PFSK-1 (cell line): ENCODE measurements around the gene SLIT3.

Experiments used
- FOXP2 ChIP-seq: optimal IDR thresholded peaks from 2 replicates; pipeline ENCODE3; 2011; ENCODE audit warnings: borderline replicate concordance, control low read depth, inconsistent platforms; ENCODE audit not compliant: insufficient read depth; ENCODE audit errors: extremely low read length, extremely low read depth
- POLR2AphosphoS5 ChIP-seq: IDR thresholded peaks from 2 replicates; pipeline ENCODE4 v1.6.1; 2012; ENCODE audit warnings: low read depth, mild to moderate bottlenecking, control low read depth, low read length, moderate library complexity
- SIN3A ChIP-seq: IDR thresholded peaks from 2 replicates; pipeline ENCODE4 v1.6.1; 2012; ENCODE audit warnings: mild to moderate bottlenecking, low read length, moderate library complexity, borderline replicate concordance; ENCODE audit not compliant: insufficient read depth
- TAF1 ChIP-seq: IDR thresholded peaks from 2 replicates; pipeline ENCODE4 v1.6.1; 2012; ENCODE audit warnings: low read length, control low read depth, borderline replicate concordance; ENCODE audit not compliant: insufficient read depth
- TF ChIP-seq, protein P1 (sequence below), 2 experiments: IDR thresholded peaks; 2 replicates each; pipeline versions ENCODE4 v1.6.1 to v1.8.0; 2011 to 2012; ENCODE audit warnings: low read depth in 2 of 2, low read length in 2 of 2, control low read depth in 1 of 2, inconsistent platforms in 1 of 2, mild to moderate bottlenecking in 1 of 2, moderate library complexity in 1 of 2; ENCODE audit not compliant: insufficient read depth in 1 of 2

SLIT3 gene

DNA sequence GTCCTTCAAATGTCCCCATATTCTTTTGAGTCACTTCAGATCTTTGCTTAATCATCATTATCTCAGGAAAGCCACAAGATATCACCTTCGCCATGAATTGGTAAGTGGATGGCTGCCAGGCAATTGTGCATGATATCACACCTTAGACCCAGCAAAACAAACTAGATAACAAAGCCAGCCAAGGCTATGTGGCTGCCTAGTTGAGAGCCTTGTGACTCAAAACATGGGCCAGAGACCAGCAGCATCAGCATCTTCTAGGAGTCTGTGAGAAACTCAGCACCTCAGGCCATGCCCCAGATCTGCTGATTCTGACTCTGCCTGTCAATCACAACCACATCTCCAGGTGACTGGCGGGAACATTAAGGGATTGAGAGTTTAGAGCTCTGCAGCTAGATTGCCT, 82.8 kb downstream of the SLIT3 start:
- TF ChIP-seq, protein P1, sequence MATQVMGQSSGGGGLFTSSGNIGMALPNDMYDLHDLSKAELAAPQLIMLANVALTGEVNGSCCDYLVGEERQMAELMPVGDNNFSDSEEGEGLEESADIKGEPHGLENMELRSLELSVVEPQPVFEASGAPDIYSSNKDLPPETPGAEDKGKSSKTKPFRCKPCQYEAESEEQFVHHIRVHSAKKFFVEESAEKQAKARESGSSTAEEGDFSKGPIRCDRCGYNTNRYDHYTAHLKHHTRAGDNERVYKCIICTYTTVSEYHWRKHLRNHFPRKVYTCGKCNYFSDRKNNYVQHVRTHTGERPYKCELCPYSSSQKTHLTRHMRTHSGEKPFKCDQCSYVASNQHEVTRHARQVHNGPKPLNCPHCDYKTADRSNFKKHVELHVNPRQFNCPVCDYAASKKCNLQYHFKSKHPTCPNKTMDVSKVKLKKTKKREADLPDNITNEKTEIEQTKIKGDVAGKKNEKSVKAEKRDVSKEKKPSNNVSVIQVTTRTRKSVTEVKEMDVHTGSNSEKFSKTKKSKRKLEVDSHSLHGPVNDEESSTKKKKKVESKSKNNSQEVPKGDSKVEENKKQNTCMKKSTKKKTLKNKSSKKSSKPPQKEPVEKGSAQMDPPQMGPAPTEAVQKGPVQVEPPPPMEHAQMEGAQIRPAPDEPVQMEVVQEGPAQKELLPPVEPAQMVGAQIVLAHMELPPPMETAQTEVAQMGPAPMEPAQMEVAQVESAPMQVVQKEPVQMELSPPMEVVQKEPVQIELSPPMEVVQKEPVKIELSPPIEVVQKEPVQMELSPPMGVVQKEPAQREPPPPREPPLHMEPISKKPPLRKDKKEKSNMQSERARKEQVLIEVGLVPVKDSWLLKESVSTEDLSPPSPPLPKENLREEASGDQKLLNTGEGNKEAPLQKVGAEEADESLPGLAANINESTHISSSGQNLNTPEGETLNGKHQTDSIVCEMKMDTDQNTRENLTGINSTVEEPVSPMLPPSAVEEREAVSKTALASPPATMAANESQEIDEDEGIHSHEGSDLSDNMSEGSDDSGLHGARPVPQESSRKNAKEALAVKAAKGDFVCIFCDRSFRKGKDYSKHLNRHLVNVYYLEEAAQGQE (IDR thresholded peaks at IDR 0.05; ENCODE audit: insufficient read depth in 1 of 2, low read depth in 2 of 2, low read length in 2 of 2), result no peak
- no peak for TF ChIP-seq SIN3A
- no peak for TF ChIP-seq POLR2AphosphoS5
- TF ChIP-seq TAF1, result no peak
- TF ChIP-seq FOXP2, result no peak

GRCh38 chr5:169216866-169217265, 84.1 kb downstream of the SLIT3 start:
- TF ChIP-seq TAF1, result no peak
- TF ChIP-seq, protein P1 (IDR thresholded peaks at IDR 0.05; ENCODE audit: insufficient read depth in 1 of 2, low read depth in 2 of 2, low read length in 2 of 2), result no peak

- TF ChIP-seq SIN3A (no peak), FOXP2 (no peak), POLR2AphosphoS5 (no peak), TAF1 (no peak)
- TF ChIP-seq, protein P1 (IDR thresholded peaks at IDR 0.05; ENCODE audit: insufficient read depth in 1 of 2, low read depth in 2 of 2, low read length in 2 of 2), result no peak
Measured at GRCh38 chr5:169213479-169213878, 87.5 kb downstream of the SLIT3 start.

DNA sequence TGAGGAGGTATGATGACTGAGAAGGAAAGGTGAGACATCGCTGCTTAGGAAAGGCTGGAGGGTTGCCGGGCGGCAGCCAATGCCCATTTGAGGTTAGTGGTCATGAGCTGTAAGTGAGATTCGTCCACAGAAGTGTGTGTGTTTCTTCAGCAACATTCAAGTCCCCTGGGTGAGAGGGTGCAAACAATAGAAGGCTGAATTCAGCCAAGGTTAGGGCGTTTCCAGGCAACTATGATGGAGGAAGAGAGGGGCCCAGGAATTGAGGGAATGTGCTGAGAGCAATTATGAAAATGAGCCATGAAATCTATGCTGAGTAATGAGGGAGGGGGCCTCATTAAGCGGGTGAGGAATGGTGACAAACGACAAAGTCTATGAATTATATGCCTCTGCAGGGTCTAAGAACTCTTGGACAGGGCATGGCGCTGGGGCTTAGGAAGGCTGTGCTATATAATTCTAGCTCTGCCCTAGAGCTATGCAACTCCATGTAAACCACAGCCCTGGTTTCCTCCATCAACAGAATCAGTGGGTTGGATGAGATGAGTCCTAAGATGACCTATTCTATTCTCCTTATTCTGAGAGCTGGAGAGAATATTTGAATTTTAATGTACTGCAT, 96.0 kb downstream of the SLIT3 start:
- no peak for TF ChIP-seq SIN3A
- TF ChIP-seq, protein P1 (IDR thresholded peaks at IDR 0.05; ENCODE audit: insufficient read depth in 1 of 2, low read depth in 2 of 2, low read length in 2 of 2), result no peak
- no peak for TF ChIP-seq FOXP2
- TF ChIP-seq POLR2AphosphoS5, result no peak
- TF ChIP-seq TAF1, result no peak

DNA sequence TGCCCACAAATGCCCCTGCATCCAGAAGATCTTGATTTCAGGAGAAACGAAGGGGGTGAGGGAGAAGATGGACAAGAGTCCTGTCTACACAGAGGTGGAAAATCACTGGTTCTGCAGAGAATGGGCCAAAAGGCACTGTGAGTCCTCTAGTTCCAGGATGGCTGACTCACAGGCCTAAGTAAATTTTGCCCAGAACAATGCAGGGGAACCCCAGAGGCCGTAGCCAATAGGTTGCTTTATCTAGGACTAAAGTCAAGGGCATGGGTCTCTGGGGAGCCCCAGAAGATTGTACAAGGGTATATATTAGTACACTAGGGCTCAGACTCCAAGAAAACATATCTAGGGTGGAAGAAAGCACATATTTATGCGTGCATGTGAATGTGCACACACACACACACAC, 98.0 kb downstream of the SLIT3 start:
- TF ChIP-seq FOXP2 (no peak), SIN3A (no peak)
- TF ChIP-seq, protein P1 (IDR thresholded peaks at IDR 0.05; ENCODE audit: insufficient read depth in 1 of 2, low read depth in 2 of 2, low read length in 2 of 2), result no peak
